ENCODE data around the gene USP5.
"Not testable (repeated sequence)": the region's sequence is repeated elsewhere in the genome, so short reads cannot be mapped to it uniquely, and the experiment has no call there.

USP5 gene

DNA sequence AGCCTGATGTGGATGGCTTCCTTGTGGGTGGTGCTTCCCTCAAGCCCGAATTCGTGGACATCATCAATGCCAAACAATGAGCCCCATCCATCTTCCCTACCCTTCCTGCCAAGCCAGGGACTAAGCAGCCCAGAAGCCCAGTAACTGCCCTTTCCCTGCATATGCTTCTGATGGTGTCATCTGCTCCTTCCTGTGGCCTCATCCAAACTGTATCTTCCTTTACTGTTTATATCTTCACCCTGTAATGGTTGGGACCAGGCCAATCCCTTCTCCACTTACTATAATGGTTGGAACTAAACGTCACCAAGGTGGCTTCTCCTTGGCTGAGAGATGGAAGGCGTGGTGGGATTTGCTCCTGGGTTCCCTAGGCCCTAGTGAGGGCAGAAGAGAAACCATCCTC is 18.4 kb downstream of the USP5 start:
- peaks cover 11% of the 10 kb centered on the region for H3K4me1 ChIP-seq (ENCODE audit: insufficient read depth, low read length)
- not testable (repeated sequence) for H3K9me3 ChIP-seq (ENCODE audit: control insufficient read depth, insufficient read depth, low read length); H3K36me3 ChIP-seq (ENCODE audit: insufficient read depth, low read length); H3K9ac ChIP-seq (ENCODE audit: low read depth, low read length)

DNA sequence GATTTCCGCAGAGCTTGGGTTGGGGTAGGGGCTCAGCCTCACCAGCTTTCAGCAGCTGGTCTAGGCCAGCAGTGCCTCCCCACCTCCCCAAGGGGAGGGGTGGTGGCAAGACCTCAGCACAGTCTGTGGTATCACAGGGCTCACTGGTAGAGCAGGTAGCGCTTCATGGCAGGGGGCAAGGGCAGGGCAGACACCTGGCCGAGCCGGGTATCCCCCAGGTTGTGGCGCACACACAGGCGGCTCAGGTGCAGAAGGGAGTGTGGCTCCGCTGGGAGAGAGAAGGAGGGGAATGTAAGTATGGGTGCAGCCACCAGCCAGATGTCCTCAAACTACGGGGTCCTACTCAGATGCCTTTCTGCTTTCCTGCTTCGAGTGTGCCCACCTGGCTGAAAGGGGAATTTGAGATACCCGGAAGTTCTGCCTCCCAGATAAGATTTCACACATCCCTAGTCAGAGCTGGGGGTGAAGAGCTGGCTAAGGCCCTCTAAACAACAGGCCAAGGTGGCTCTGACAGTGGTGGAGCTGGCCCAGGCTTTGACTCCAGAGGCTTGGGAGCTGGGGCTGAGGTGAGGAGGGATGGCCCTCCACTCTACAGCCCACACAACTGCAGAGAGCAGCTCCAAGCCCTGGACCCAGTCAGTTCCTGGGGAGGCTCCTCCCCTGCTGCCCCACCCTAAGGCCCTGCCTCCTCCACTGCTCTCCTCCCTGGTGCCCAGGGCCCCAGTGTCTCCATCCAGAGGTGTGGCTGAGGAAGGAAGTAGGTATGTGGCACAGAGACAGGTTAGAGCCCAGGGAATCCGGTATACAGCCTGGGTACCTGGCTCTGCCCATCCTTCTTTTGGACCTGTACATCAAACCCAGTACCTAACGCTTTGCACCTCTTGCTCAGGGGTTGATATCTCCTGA is 19.4 kb downstream of the USP5 start:
- Histone ChIP-seq H3K4me1 (ENCODE audit: insufficient read depth, low read length) (peaks cover 5% of the 10 kb centered on the region; the same call in 1 of the 2 replicates), H3K9ac (ENCODE audit: low read depth, low read length) (peak overlapping the region; percentile 82), H3K36me3 (ENCODE audit: insufficient read depth, low read length) (peaks cover 7% of the 10 kb centered on the region; the same call in 1 of the 2 replicates), H3K9me3 (ENCODE audit: control insufficient read depth, insufficient read depth, low read length) (no peaks in the 10 kb centered on the region)

DNA sequence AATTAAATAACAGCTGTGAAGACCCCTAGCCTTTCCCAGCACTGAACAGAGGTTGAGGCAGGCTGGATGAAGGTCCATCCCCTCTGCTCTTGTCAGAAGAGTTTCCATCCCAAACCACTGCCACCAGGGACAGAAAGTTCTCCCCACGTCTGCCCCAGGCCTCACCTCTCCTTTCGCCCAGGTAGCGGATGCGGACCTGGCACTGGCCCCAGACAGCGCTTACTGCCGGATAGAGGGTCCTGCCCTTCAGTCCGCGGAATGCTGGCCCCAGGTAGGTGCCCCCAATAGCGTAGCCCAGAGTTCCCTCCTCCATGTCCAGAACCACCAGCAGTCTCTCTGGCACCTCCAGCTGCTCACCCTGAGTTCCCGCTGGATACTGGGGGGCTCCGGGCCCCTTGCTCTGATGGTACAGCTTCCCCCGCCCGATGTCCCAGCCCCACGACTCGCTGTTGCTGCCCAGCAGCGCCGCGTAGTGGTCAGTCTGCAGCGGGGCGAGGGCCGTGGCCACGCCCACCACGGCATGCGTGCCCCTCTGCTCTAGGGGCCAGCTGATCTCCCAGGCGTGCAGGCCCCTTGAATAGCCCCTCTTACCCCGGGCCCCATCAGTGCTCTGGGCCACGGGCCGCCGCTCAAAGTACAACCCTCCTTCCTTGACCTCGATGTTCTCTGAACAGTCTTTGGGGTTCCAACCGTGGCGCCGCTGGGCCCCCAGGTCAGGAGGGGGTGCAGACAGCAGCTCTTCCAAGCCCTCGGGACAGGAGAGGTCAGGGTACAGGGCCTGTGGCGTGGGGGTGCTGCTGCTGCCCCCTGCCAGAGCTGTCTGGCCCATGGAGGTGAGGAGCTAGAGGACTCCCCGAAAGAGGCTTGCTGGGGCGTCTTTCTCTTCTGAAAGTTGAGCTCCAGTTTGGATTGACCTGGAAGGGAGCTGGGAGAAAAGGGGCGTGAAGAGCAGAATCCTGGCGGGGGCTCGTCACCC is 20.4 kb downstream of the USP5 start:
- peaks cover 7% of the 10 kb centered on the region for H3K36me3 ChIP-seq (ENCODE audit: insufficient read depth, low read length)
- peaks cover 5% of the 10 kb centered on the region; the same call in 1 of the 2 replicates for H3K4me1 ChIP-seq (ENCODE audit: insufficient read depth, low read length)

DNA sequence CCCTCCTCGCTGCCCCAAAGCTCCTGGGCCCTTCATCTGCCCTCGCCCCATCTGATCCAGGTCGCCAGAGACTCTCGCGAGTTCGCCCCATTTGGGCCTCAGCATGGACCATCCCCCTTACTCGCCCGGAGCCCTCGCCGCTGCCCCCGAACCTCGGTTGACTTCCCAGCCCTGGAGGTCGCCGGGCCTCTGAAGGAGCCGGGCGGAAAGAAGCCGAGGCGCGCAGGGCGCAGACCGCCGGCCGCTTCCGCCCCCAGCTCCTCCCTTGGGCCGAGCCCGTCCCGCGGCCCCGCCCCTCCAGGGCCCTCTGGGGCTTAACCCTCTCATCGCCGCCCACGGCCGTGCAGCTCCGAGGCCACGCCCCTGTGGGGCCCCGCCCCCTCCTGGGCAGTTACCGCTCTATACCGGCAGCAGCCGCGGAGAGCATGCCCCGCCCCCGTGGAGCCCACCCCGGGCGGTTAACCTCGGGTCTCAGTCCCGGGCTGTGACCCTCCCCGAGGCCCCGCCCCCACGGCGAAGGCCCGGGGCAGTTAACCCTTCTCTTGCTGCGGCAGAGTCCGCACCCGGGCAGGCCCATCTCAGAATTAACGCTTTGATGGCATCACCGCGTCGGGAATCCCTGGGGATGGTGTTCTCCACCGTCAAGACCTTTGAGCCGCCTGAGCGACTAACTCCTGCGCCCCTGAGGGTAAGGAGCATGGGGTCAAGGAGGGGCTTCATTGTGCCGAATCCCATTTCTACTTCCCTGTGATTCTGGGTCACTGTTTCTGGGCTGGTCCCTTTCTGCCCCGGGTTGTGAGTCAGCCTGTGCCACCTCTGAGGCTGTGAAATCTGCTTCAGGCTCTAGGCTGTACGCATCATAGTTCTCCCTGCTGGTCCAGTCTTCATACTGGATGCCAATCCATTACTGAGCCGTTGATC is 21.4 kb downstream of the USP5 start, which contains the start of gene SPSB2:
TSS of gene SPSB2 (minus strand) at position 210 of the 921 bp plus-strand sequence. CDS start 402 bp downstream, outside the sequence.
- Histone ChIP-seq H3K9me3 (ENCODE audit: control insufficient read depth, insufficient read depth, low read length) (no peaks in the 10 kb centered on the region), H3K9ac (ENCODE audit: low read depth, low read length) (peak within 1 kb of the TSS; percentile 82), H3K36me3 (ENCODE audit: insufficient read depth, low read length) (peaks cover 7% of the 10 kb centered on the region), H3K4me1 (ENCODE audit: insufficient read depth, low read length) (peaks cover 5% of the 10 kb centered on the region; the same call in 1 of the 2 replicates)

More for the DNA sequence above, 20.4 kb downstream of the USP5 start:
- H3K9me3 ChIP-seq (ENCODE audit: control insufficient read depth, insufficient read depth, low read length): no peaks in the 10 kb centered on the region
- H3K9ac ChIP-seq (ENCODE audit: low read depth, low read length): peak overlapping the region; percentile 82

DNA sequence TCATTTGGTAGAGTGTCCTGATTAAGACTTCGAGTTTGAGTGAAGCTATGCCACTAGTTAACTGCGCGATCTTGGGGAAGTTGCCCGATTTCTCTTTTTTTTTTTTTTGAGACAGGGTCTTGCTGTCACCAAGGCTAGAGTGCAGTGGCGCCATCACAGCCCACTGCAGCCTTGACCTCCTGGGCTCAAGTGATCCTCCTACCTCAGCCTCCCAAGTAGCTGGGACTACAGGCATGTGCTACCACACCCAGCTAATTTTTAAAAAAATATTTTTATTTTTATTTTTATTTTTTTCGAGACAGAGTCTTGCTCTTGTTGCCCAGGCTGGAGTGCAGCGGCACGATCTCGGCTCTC is 22.0 kb downstream of the USP5 start:
- peak overlapping the region; percentile 79 for H3K9ac ChIP-seq (ENCODE audit: low read depth, low read length)
- not testable (repeated sequence) for H3K4me1 ChIP-seq (ENCODE audit: insufficient read depth, low read length); H3K9me3 ChIP-seq (ENCODE audit: control insufficient read depth, insufficient read depth, low read length); H3K36me3 ChIP-seq (ENCODE audit: insufficient read depth, low read length)

DNA sequence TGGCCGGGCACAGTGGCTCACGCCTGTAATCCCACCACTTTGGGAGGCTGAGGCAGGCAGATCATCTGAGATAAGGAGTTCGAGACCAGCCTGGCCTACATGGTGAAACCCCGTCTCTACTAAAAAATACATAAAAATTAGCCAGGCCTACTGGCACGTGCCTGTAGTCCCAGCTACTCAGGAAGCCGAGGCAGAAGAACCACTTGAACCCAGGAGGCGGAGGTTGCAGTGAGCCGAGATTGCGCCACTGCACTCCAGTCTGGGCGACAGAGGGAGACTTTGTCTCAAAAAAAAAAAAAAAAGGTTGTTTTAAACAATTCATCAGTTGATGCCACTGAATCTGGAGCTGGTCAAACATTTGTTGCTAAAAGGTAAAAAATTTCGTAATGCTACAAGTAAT is 27.9 kb downstream of the USP5 start:
- H3K9me3 ChIP-seq (ENCODE audit: control insufficient read depth, insufficient read depth, low read length); H3K9ac ChIP-seq (ENCODE audit: low read depth, low read length); H3K4me1 ChIP-seq (ENCODE audit: insufficient read depth, low read length); H3K36me3 ChIP-seq (ENCODE audit: insufficient read depth, low read length): not testable (repeated sequence)

DNA sequence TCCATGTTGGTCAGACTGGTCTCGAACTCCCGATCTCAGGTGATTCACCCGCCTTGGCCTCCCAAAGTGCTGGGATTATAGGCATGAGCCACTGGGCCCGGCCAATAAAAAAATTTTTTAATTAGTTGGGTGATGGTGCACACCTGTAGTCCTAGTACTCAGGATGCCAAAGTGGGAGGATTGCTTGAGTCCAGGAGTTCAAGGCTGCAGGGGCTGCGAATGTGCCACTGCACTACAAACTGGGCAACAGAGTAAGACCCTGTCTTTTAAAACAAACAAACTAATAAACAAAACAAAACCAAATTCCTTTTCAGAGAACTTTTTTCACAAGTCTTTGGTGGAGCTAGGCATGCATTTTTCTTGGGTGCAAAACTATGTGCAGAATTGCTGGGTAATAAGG is 31.3 kb downstream of the USP5 start:
- H3K9ac ChIP-seq (ENCODE audit: low read depth, low read length): no peak overlapping the region
- H3K36me3 ChIP-seq (ENCODE audit: insufficient read depth, low read length): no peaks in the 10 kb centered on the region
- H3K9me3 ChIP-seq (ENCODE audit: control insufficient read depth, insufficient read depth, low read length): no peaks in the 10 kb centered on the region
- peaks cover 18% of the 10 kb centered on the region for H3K4me1 ChIP-seq (ENCODE audit: insufficient read depth, low read length)

DNA sequence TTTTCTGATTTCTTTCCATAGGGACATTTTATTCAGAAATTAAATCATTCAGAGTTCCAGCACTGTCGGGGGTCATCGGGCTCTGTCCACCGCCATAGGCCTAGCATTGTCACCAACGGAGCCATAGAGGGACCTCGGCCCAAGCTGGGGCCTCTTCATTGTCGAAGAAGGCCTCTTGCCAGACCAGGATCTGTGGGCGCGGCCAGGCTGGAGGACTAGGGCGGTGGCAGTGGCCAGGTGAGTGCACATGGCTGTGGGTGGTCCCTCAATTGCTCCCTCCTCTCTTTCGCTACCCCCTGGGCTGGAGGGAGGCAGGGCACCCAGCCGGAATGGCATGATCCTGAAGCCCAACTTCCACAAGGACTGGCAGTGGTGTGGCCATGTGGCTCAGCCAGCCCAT is 31.7 kb downstream of the USP5 start:
- Histone ChIP-seq H3K36me3 (ENCODE audit: insufficient read depth, low read length) (no peaks in the 10 kb centered on the region), H3K9ac (ENCODE audit: low read depth, low read length) (no peak overlapping the region), H3K9me3 (ENCODE audit: control insufficient read depth, insufficient read depth, low read length) (no peaks in the 10 kb centered on the region), H3K4me1 (ENCODE audit: insufficient read depth, low read length) (peaks cover 23% of the 10 kb centered on the region)

DNA sequence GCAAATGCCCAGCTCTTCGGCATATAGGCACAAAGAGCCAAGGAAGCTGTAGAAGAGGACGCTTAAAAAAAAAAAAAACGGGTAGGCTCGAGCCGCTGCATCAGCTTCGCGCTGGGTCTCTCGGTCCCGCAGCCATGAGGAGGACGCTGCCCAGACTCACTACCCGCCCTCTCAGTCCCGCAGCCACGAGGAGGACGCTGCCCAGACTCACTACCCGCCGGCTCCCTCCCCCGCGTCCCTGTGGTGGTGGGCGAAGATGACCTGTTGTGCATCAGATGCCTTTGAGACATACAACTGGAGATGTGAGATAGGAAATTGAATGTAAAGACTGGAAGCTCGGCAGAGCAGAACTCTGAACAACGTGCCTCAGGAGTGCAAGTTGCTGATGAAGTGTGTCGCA is 32.6 kb downstream of the USP5 start:
- Histone ChIP-seq H3K36me3 (ENCODE audit: insufficient read depth, low read length) (0 out of 2 replicates have a peak, but pooled peaks cover under 1% of the 10 kb centered on the region), H3K4me1 (ENCODE audit: insufficient read depth, low read length) (peaks cover 23% of the 10 kb centered on the region), H3K9ac (ENCODE audit: low read depth, low read length) (no peak overlapping the region), H3K9me3 (ENCODE audit: control insufficient read depth, insufficient read depth, low read length) (no peaks in the 10 kb centered on the region)

DNA sequence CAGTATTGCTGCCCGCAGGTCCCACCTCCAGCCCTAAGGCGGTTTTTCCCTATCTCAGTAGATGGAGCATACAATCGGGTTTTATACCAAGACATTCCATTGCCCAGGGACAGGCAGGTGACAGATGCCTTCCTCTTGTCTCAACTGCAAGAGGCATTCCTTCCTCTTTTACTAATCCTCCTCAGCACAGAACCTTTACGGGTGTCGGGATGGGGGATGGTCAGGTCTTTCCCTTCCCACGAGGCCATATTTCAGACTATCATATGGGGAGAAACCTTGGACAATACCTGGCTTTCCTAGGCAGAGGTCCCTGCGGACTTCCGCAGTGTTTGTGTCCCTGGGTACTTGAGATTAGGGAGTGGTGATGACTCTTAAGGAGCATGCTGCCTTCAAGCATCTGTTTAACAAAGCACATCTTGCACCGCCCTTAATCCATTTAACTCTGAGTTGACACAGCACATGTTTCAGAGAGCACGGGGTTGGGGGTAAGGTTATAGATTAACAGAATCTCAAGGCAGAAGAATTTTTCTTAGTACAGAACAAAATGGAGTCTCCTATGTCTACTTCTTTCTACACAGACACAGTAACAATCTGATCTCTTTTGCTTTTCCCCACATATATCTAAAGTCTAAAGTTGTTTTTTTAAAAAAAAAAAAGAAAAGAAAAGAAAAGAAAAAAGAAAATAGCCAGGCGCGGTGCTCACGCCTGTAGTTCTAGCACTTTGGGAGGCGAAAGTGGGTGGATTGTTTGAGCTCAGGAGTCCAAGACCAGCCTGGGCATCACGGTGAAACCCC is 34.5 kb downstream of the USP5 start:
- peaks cover 29% of the 10 kb centered on the region for H3K4me1 ChIP-seq (ENCODE audit: insufficient read depth, low read length)
- not testable (repeated sequence) for H3K36me3 ChIP-seq (ENCODE audit: insufficient read depth, low read length); H3K9me3 ChIP-seq (ENCODE audit: control insufficient read depth, insufficient read depth, low read length); H3K9ac ChIP-seq (ENCODE audit: low read depth, low read length)

DNA sequence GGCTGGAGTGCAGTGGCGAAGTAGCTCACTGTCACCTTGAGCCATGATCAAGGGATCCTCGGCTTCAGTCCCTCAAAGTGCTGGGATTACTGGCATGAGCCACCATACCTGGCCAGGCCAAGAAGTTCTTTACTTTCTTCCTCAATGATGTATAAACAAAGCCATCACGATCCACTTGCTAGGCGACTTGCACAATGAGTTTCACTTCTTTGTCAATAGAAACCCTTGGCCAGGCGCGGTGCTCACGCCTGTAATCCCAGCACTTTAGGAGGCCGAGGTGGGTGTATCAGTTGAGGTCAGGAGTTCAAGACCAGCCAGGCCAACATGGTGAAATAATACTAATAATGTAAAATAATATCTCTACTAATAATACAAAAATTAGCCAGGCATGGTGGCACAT is 35.5 kb downstream of the USP5 start:
- Histone ChIP-seq H3K4me1 (ENCODE audit: insufficient read depth, low read length) (peaks cover 29% of the 10 kb centered on the region), H3K36me3 (ENCODE audit: insufficient read depth, low read length) (0 out of 2 replicates have a peak, but pooled peaks cover 2% of the 10 kb centered on the region), H3K9ac (ENCODE audit: low read depth, low read length) (no peak overlapping the region), H3K9me3 (ENCODE audit: control insufficient read depth, insufficient read depth, low read length) (no peaks in the 10 kb centered on the region)

DNA sequence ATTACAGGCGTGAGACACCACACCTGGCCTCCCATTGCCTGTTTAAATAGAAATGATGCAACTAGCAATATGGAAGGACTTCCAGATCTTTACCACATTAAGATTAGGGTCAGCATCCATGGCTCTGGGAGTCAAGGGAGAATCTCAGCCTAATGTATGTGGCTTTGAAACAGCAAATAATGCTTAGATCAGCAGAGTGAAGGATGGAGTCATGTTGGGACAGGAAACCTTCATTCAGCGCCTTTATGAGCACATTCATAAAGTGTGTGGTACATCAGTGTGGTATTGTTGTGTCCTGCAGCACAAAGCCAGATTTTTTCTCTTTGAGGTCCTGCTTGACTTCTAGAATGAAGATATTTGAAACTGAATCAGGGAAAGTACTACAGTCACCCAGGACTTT is 36.4 kb downstream of the USP5 start:
- Histone ChIP-seq H3K4me1 (ENCODE audit: insufficient read depth, low read length) (peaks cover 29% of the 10 kb centered on the region), H3K9me3 (ENCODE audit: control insufficient read depth, insufficient read depth, low read length) (no peaks in the 10 kb centered on the region), H3K36me3 (ENCODE audit: insufficient read depth, low read length) (0 out of 2 replicates have a peak, but pooled peaks cover 2% of the 10 kb centered on the region), H3K9ac (ENCODE audit: low read depth, low read length) (no peak overlapping the region)

DNA sequence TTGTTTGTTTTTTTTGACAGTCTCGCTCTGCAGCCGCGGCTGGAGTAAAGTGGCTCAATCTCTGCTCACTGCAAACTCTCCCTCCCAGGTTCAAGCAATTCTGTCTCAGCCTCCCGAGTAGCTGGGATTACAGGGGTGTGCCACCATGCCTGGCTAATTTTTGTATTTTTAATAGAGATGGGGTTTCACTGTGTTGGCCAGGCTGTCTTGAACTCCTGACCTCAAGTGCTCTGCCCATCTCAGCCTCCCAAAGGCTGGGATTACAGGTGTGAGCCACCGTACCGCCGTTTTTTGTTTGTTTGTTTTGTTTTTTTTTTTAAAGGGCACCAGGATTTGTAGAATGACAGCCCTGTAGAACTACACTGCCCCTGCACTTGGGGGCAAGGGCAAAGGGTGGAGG is 36.8 kb downstream of the USP5 start:
- H3K4me1 ChIP-seq (ENCODE audit: insufficient read depth, low read length): peaks cover 29% of the 10 kb centered on the region
- not testable (repeated sequence) for H3K9ac ChIP-seq (ENCODE audit: low read depth, low read length); H3K9me3 ChIP-seq (ENCODE audit: control insufficient read depth, insufficient read depth, low read length); H3K36me3 ChIP-seq (ENCODE audit: insufficient read depth, low read length)

Data from ES-I3 (cell line).